ENCODE measurements around the gene SCG5. TPM values are rescaled to one million over a fixed set of nuclear protein-coding genes. Genes with fewer than 3 reads are reported as not detected.

Gene SCG5
- total RNA-seq, 2 donors from 2014 or later = 0.74 to 3.8 TPM

GRCh38 chr15:32732574-32733157 is 91.2 kb downstream of the SCG5 start:
- Mint-ChIP-seq H3K27me3 (peaks cover 40 to 50% of the 10 kb centered on the region in 2 donors), H3K36me3 (no peaks in the 10 kb centered on the region), H3K27ac (no peak overlapping the region), H3K4me3 (no peak overlapping the region), H3K4me1 (ENCODE audit: low read depth in 2 of 2) (no peaks in the 10 kb centered on the region), H3K9me3 (no peaks in the 10 kb centered on the region)
- ATAC-seq (no peak), DNase-seq (ENCODE audit: low spot score) (no peak)

- peaks cover 38 to 50% of the 10 kb centered on the region in 2 donors for H3K27me3 Mint-ChIP-seq
- H3K9me3 Mint-ChIP-seq = no peaks in the 10 kb centered on the region
- ATAC-seq (no peak), DNase-seq (ENCODE audit: low spot score) (no peak)
- H3K27ac Mint-ChIP-seq = no peak overlapping the region
- H3K36me3 Mint-ChIP-seq = no peaks in the 10 kb centered on the region
- no peaks in the 10 kb centered on the region for H3K4me1 Mint-ChIP-seq (ENCODE audit: low read depth in 2 of 2)
- no peak overlapping the region for H3K4me3 Mint-ChIP-seq
Measured at GRCh38 chr15:32733281-32733680, 91.8 kb downstream of the SCG5 start.

GRCh38 chr15:32735989-32736700 is 94.6 kb downstream of the SCG5 start:
- Mint-ChIP-seq H3K4me3 (no peak overlapping the region), H3K36me3 (no peaks in the 10 kb centered on the region), H3K27me3 (peaks cover 32 to 53% of the 10 kb centered on the region in 2 donors), H3K27ac (no peak overlapping the region), H3K4me1 (ENCODE audit: low read depth in 2 of 2) (no peaks in the 10 kb centered on the region), H3K9me3 (no peaks in the 10 kb centered on the region)
- ATAC-seq = no peak
- DNase-seq (ENCODE audit: low spot score) = no peak

GRCh38 chr15:32736701-32737061 is 95.2 kb downstream of the SCG5 start:
- Mint-ChIP-seq H3K27me3 (peaks cover 32 to 58% of the 10 kb centered on the region in 2 donors), H3K4me1 (ENCODE audit: low read depth in 2 of 2) (no peaks in the 10 kb centered on the region), H3K36me3 (no peaks in the 10 kb centered on the region), H3K27ac (no peak overlapping the region), H3K9me3 (no peaks in the 10 kb centered on the region), H3K4me3 (no peak overlapping the region)
- ATAC-seq (no peak), DNase-seq (ENCODE audit: low spot score) (no peak)

- no peaks in the 10 kb centered on the region for H3K36me3 Mint-ChIP-seq
- DNase-seq (ENCODE audit: low spot score) (no peak), ATAC-seq (no peak)
- H3K4me3 Mint-ChIP-seq = no peak overlapping the region
- no peaks in the 10 kb centered on the region for H3K4me1 Mint-ChIP-seq (ENCODE audit: low read depth in 2 of 2)
- H3K9me3 Mint-ChIP-seq = no peaks in the 10 kb centered on the region
- H3K27me3 Mint-ChIP-seq = peaks cover 34 to 61% of the 10 kb centered on the region in 2 donors
- H3K27ac Mint-ChIP-seq = no peak overlapping the region
Measured at GRCh38 chr15:32737304-32737703, 95.8 kb downstream of the SCG5 start.

- ATAC-seq (no peak), DNase-seq (ENCODE audit: low spot score) (no peak)
- Mint-ChIP-seq H3K36me3 (no peaks in the 10 kb centered on the region), H3K9me3 (no peaks in the 10 kb centered on the region), H3K27me3 (peaks cover 34 to 61% of the 10 kb centered on the region in 2 donors), H3K27ac (no peak overlapping the region), H3K4me3 (no peak overlapping the region), H3K4me1 (ENCODE audit: low read depth in 2 of 2) (no peaks in the 10 kb centered on the region)
Measured at GRCh38 chr15:32738666-32739065, 97.2 kb downstream of the SCG5 start.

- Mint-ChIP-seq H3K36me3 (no peaks in the 10 kb centered on the region), H3K4me1 (ENCODE audit: low read depth in 2 of 2) (no peaks in the 10 kb centered on the region), H3K4me3 (no peak overlapping the region), H3K27me3 (peaks cover 29 to 56% of the 10 kb centered on the region in 2 donors), H3K9me3 (no peaks in the 10 kb centered on the region), H3K27ac (no peak overlapping the region)
- DNase-seq (ENCODE audit: low spot score) (no peak), ATAC-seq (no peak)
Measured at GRCh38 chr15:32739522-32740063, 98.1 kb downstream of the SCG5 start.

- no peak for DNase-seq (ENCODE audit: low spot score)
- Mint-ChIP-seq H3K9me3 (no peaks in the 10 kb centered on the region), H3K27ac (no peak overlapping the region), H3K27me3 (peaks cover 18 to 53% of the 10 kb centered on the region in 2 donors), H3K4me3 (no peak overlapping the region), H3K36me3 (no peaks in the 10 kb centered on the region), H3K4me1 (ENCODE audit: low read depth in 2 of 2) (no peaks in the 10 kb centered on the region)
- ATAC-seq = no peak
Measured at GRCh38 chr15:32743411-32744140, 102.1 kb downstream of the SCG5 start.

- no peak for ATAC-seq
- Mint-ChIP-seq H3K36me3 (no peaks in the 10 kb centered on the region), H3K27ac (no peak overlapping the region), H3K4me1 (ENCODE audit: low read depth in 2 of 2) (no peaks in the 10 kb centered on the region), H3K9me3 (no peaks in the 10 kb centered on the region), H3K4me3 (no peak overlapping the region), H3K27me3 (peaks cover 15 to 42% of the 10 kb centered on the region in 2 donors)
- DNase-seq (ENCODE audit: low spot score) = no peak
Measured at GRCh38 chr15:32746116-32746857, 104.8 kb downstream of the SCG5 start.

Other genes with a start within 250 kb of the SCG5 start
- 1 to 10 TPM; 3.0 to 4.0 TPM for gene GOLGA8K, start 238.4 kb upstream of the SCG5 start, total RNA-seq
- 10 to 100 TPM; 29.3 to 75.2 TPM for gene GOLGA8O, start 186.1 kb upstream of the SCG5 start, total RNA-seq
- 100 to 1,000 TPM in 1 of 2 donors, 10 to 100 TPM in 1; 65.7 to 150 TPM for gene GOLGA8N, start 48.3 kb upstream of the SCG5 start, total RNA-seq
- 100 to 1,000 TPM in 1 of 2 donors, 10 to 100 TPM in 1; 89.9 to 108 TPM for gene ARHGAP11A, start 26.2 kb upstream of the SCG5 start, total RNA-seq
- gene GREM1, start 76.3 kb downstream of the SCG5 start, total RNA-seq = under 1 TPM in 1 of 2 donors, not detected in 1; 0.03 TPM